Lower leg skin (tissue), 4 donors: Measurements from ENCODE around the gene GABARAPL1. TPM values are rescaled to one million over a fixed set of nuclear protein-coding genes. Genes with fewer than 3 reads are reported as not detected.

Experiments used
- DNase-seq, 2 donors: peaks; one replicate each; pipeline ENCODE4 v3.0.0-alpha.2; 2019; ENCODE audit warnings: low spot score in 2 of 2
- H3K4me3 ChIP-seq: fragments of 200-600 bp; sonication (generic); 2 replicates; pipeline ENCODE4 v1.5.1; 2017; ENCODE audit warnings: mild to moderate bottlenecking, low read depth; ENCODE audit not compliant: poor library complexity, severe bottlenecking
- CTCF ChIP-seq, 3 donors: fragments of 450-650 bp; IDR thresholded peaks; one replicate each; pipeline ENCODE4 v1.5.1; 2016; ENCODE audit warnings: antibody characterized with exemption in 3 of 3, mild to moderate bottlenecking in 3 of 3, moderate library complexity in 2 of 3
- POLR2A ChIP-seq, 2 donors: fragments of 450-650 bp; IDR thresholded peaks; one replicate each; pipeline ENCODE4 v1.6.1; 2016 to 2017; ENCODE audit warnings: antibody characterized with exemption in 2 of 2, mild to moderate bottlenecking in 1 of 2, moderate library complexity in 1 of 2
- WGBS, 2 donors: methylation state at CpG; one replicate each; pipeline ENCODE4 v1.1.5; 2018; 5-methylcytosine and 5-hydroxymethylcytosine counted together
- intact Hi-C: fragments of 100-400 bp; cut with DNase I; formaldehyde crosslinking; loops from one replicate; pipeline ENCODE4 v1.15.0; 2023; ENCODE audit warnings: low total_unique reads
- total RNA-seq, 4 donors: library from RNA; depleted of rRNA; stranded (reverse); fragments of >200 nt; gene quantifications; one replicate each; pipeline ENCODE4 v1.1.0, GENCODE V29; 2016

GABARAPL1 gene
- total RNA-seq, 4 donors from 2014 or later = 48.7 to 102 (median 86.8) TPM

GRCh38 chr12:10235761-10236631, 23.3 kb downstream of the GABARAPL1 start:
- WGBS, 2 donors = 60 to 61% methylated on average over 4 of the region's 4 CpGs
- TF ChIP-seq POLR2A (IDR thresholded peaks at IDR 0.05) (no peak), CTCF (IDR thresholded peaks at IDR 0.05) (peak in 1 of 3 donors; percentile 61)
- intact Hi-C loops = loop anchor here (2.0 kb wide), 2 partner anchors 79 to 439 kb away; partner anchors contain the start of gene STYK1
- H3K4me3 ChIP-seq = no peak overlapping the region
- DNase-seq = no peak

- intact Hi-C loops = loop anchor here (2.0 kb wide), 2 partner anchors 78 to 438 kb away; partner anchors contain the start of gene STYK1
- 97% methylated on average over 1 of the region's 1 CpG for WGBS, 2 donors
- no peak for DNase-seq
- TF ChIP-seq CTCF (IDR thresholded peaks at IDR 0.05) (no peak), POLR2A (IDR thresholded peaks at IDR 0.05) (no peak)
- no peak overlapping the region for H3K4me3 ChIP-seq
Observed at GRCh38 chr12:10236720-10237119, 24.0 kb downstream of the GABARAPL1 start.

- TF ChIP-seq CTCF (IDR thresholded peaks at IDR 0.05) = no peak
- no peak for TF ChIP-seq POLR2A (IDR thresholded peaks at IDR 0.05)
- intact Hi-C loops = no loop called here
- 85 to 89% methylated on average over 1 of the region's 1 CpG for WGBS, 2 donors
- H3K4me3 ChIP-seq = no peak overlapping the region
- no peak for DNase-seq
Observed at GRCh38 chr12:10238526-10238925, 25.8 kb downstream of the GABARAPL1 start.

GRCh38 chr12:10241290-10241689, 28.6 kb downstream of the GABARAPL1 start:
- intact Hi-C loops = loop anchor here (10.0 kb wide), 1 partner anchor 504 kb away; no protein-coding TSS in a partner anchor
- DNase-seq = no peak
- TF ChIP-seq POLR2A (IDR thresholded peaks at IDR 0.05) (no peak), CTCF (IDR thresholded peaks at IDR 0.05) (no peak)

GRCh38 chr12:10241727-10242126, 29.1 kb downstream of the GABARAPL1 start:
- no peak for DNase-seq
- intact Hi-C loops = loop anchor here (10.0 kb wide), 1 partner anchor 503 kb away; no protein-coding TSS in a partner anchor
- 75% methylated on average over 2 of the region's 2 CpGs for WGBS, 2 donors
- no peak for TF ChIP-seq POLR2A (IDR thresholded peaks at IDR 0.05)
- TF ChIP-seq CTCF (IDR thresholded peaks at IDR 0.05) = no peak
- H3K4me3 ChIP-seq = no peak overlapping the region

More at GRCh38 chr12:10241290-10241689, 28.6 kb downstream of the GABARAPL1 start:
- H3K4me3 ChIP-seq = no peak overlapping the region
- 58 to 61% methylated on average over 3 of the region's 3 CpGs for WGBS, 2 donors
